WTC11 (cell line): Measurements from ENCODE around the gene SLC1A4.

Experiments used
- FOXP4 ChIP-seq: sonication (generic); formaldehyde crosslinking; IDR thresholded peaks from 2 replicates; pipeline ENCODE4 v1.8.0; 2022; ENCODE audit warnings: mild to moderate bottlenecking, missing genetic modification reagents
- TCF7 ChIP-seq: sonication (generic); formaldehyde crosslinking; IDR thresholded peaks from 2 replicates; pipeline ENCODE4 v1.8.0; 2022; ENCODE audit warnings: mild to moderate bottlenecking, low read depth, missing genetic modification reagents, moderate library complexity
- TF ChIP-seq, protein P1 (sequence below): fragments of 200-600 bp; IDR thresholded peaks from 2 replicates; pipeline ENCODE4 v1.8.0; 2022; ENCODE audit warnings: antibody characterized with exemption

- TF ChIP-seq, protein P1, sequence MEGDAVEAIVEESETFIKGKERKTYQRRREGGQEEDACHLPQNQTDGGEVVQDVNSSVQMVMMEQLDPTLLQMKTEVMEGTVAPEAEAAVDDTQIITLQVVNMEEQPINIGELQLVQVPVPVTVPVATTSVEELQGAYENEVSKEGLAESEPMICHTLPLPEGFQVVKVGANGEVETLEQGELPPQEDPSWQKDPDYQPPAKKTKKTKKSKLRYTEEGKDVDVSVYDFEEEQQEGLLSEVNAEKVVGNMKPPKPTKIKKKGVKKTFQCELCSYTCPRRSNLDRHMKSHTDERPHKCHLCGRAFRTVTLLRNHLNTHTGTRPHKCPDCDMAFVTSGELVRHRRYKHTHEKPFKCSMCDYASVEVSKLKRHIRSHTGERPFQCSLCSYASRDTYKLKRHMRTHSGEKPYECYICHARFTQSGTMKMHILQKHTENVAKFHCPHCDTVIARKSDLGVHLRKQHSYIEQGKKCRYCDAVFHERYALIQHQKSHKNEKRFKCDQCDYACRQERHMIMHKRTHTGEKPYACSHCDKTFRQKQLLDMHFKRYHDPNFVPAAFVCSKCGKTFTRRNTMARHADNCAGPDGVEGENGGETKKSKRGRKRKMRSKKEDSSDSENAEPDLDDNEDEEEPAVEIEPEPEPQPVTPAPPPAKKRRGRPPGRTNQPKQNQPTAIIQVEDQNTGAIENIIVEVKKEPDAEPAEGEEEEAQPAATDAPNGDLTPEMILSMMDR = no peak
- TF ChIP-seq FOXP4 (CRISPR knock-in tag) (no peak), TCF7 (CRISPR knock-in tag) (no peak)
These were observed 37.7 kb downstream of the SLC1A4 start for GRCh38 chr2:65026704-65027464.
